ENCODE results near the gene RSAD2.

Gene RSAD2

DNA sequence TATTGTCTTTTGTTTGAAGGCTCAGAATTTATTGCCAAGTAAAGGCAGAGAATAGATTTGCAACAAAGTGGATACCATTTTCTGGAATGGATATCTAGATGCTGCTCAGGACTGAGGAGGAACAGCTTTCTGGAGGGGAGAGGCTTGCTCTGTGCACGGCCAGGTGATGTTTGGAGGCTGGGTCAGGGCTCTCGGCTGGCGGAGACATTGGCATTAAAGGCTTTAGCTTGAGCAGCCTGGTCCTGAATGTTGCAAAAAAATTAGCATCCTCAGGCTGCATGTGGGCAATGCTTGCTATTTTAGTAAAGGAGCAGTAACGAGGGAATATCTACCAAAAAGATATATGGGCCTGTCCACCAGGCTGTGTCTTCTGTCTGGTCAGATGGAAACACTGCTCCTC, 60.0 kb downstream of the RSAD2 start:
- H3K36me3 ChIP-seq (ENCODE audit: control insufficient read depth, insufficient read depth, low read length) = no peaks in the 10 kb centered on the region
- H3K27me3 ChIP-seq (ENCODE audit: control insufficient read depth, insufficient read depth, low read length) = no peaks in the 10 kb centered on the region
- H3K27ac ChIP-seq (ENCODE audit: low read depth, low read length) = no peak overlapping the region
- no peaks in the 10 kb centered on the region for H3K9me3 ChIP-seq (ENCODE audit: control insufficient read depth, insufficient read depth, low read length)
- H3K4me1 ChIP-seq (ENCODE audit: control insufficient read depth, insufficient read depth, low read length) = peaks cover 46% of the 10 kb centered on the region
- H3K9ac ChIP-seq (ENCODE audit: low read depth, low read length) = no peak overlapping the region
- H3K4me3 ChIP-seq (ENCODE audit: low read depth, low read length) = no peak overlapping the region

DNA sequence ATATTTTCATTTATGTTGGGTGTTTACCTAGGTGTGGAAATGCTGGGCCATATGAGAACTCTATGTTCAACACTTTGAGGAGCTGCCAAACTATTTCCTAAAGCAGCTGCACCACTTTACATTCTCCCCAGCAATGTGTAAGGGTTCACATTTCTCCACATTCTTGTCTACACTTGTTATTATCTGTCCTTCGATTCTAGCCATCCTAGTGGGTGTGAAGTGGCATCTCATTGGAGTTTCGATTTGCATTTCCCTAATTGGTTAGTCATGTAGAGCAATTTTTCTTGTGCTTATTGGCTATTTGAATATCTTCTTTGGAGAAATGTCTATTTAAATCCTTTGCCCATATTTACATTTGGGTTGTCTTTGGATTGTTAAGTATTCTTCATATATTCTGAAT, 61.5 kb downstream of the RSAD2 start:
- Histone ChIP-seq H3K4me1 (ENCODE audit: control insufficient read depth, insufficient read depth, low read length) (peaks cover 39% of the 10 kb centered on the region), H3K36me3 (ENCODE audit: control insufficient read depth, insufficient read depth, low read length) (no peaks in the 10 kb centered on the region), H3K27ac (ENCODE audit: low read depth, low read length) (no peak overlapping the region), H3K9ac (ENCODE audit: low read depth, low read length) (no peak overlapping the region), H3K27me3 (ENCODE audit: control insufficient read depth, insufficient read depth, low read length) (no peaks in the 10 kb centered on the region), H3K9me3 (ENCODE audit: control insufficient read depth, insufficient read depth, low read length) (no peaks in the 10 kb centered on the region), H3K4me3 (ENCODE audit: low read depth, low read length) (no peak overlapping the region)

DNA sequence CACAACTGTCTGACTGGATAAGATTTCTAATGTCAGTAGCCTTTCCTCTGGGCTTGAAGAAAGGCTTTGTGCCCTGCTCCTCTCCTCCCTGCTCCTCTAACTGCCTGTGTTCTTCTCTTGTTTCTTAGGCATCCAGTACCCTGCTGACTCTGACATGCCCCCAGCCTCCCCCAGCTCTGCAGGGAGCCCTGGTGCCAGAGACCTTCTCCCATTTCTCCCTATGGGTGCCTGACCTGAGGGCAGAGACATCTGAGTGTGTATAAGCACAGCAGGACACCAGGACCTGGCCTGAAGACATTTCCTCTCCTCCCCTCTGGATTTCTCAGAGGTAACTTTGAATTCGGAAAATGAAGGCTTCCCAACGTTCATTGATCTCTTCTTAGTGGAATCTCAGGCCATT, 63.2 kb downstream of the RSAD2 start:
- no peaks in the 10 kb centered on the region for H3K27me3 ChIP-seq (ENCODE audit: control insufficient read depth, insufficient read depth, low read length)
- H3K9ac ChIP-seq (ENCODE audit: low read depth, low read length) = no peak overlapping the region
- H3K4me1 ChIP-seq (ENCODE audit: control insufficient read depth, insufficient read depth, low read length) = peaks cover 39% of the 10 kb centered on the region
- no peaks in the 10 kb centered on the region for H3K9me3 ChIP-seq (ENCODE audit: control insufficient read depth, insufficient read depth, low read length)
- peak overlapping the region; percentile 46 for H3K27ac ChIP-seq (ENCODE audit: low read depth, low read length)
- no peak overlapping the region for H3K4me3 ChIP-seq (ENCODE audit: low read depth, low read length)
- H3K36me3 ChIP-seq (ENCODE audit: control insufficient read depth, insufficient read depth, low read length) = no peaks in the 10 kb centered on the region

- no peaks in the 10 kb centered on the region for H3K27me3 ChIP-seq (ENCODE audit: control insufficient read depth, insufficient read depth, low read length)
- no peaks in the 10 kb centered on the region for H3K36me3 ChIP-seq (ENCODE audit: control insufficient read depth, insufficient read depth, low read length)
- H3K9ac ChIP-seq (ENCODE audit: low read depth, low read length) = no peak overlapping the region
- H3K4me3 ChIP-seq (ENCODE audit: low read depth, low read length) = no peak overlapping the region
- H3K27ac ChIP-seq (ENCODE audit: low read depth, low read length) = peak overlapping the region; percentile 46
- peaks cover 39% of the 10 kb centered on the region for H3K4me1 ChIP-seq (ENCODE audit: control insufficient read depth, insufficient read depth, low read length)
- no peaks in the 10 kb centered on the region for H3K9me3 ChIP-seq (ENCODE audit: control insufficient read depth, insufficient read depth, low read length)
Observed at GRCh38 chr2:6941299-6942046, 63.9 kb downstream of the RSAD2 start.

DNA sequence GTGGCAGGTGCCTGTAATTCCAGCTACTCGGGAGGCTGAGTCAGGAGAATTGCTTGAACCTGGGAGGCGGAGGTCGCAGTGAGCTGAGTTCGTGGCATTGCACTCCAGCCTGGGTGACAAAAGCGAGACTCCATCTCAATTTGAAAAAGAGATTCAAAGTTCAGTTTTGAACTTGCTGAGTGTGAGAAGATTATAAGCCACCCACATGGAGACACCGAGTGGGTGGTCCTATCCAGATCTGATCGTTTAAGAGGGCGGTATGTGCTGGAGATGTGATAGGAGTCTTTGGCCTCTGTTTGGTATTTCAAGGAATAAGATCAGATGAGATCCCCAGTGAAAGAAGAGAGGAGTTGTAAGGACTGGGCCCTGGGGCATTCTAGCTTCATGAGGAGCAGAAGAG, 65.3 kb downstream of the RSAD2 start:
- Histone ChIP-seq H3K27me3 (ENCODE audit: control insufficient read depth, insufficient read depth, low read length) (no peaks in the 10 kb centered on the region), H3K36me3 (ENCODE audit: control insufficient read depth, insufficient read depth, low read length) (no peaks in the 10 kb centered on the region), H3K9ac (ENCODE audit: low read depth, low read length) (no peak overlapping the region), H3K4me3 (ENCODE audit: low read depth, low read length) (no peak overlapping the region), H3K9me3 (ENCODE audit: control insufficient read depth, insufficient read depth, low read length) (no peaks in the 10 kb centered on the region), H3K27ac (ENCODE audit: low read depth, low read length) (no peak overlapping the region), H3K4me1 (ENCODE audit: control insufficient read depth, insufficient read depth, low read length) (peaks cover 28% of the 10 kb centered on the region)

DNA sequence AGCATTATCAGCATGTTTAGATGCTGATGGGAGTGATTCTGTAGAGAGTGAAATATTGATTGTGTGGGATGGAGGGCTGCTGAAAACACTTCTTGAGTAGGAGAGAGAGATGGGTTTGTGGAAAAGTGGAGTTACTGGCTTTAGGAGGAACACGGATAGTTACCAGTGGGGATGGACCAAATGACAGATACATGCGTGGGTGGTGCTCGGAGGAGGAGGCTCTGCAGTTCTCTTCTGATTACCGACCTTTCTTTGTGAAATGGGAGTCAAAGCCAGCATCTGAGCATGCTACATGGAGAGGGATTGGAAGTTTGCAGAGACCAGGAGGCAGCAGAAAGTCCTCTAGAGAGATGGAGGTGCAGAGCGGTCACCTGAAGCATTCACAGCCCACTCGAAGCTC, 65.9 kb downstream of the RSAD2 start:
- H3K27me3 ChIP-seq (ENCODE audit: control insufficient read depth, insufficient read depth, low read length) = no peaks in the 10 kb centered on the region

DNA sequence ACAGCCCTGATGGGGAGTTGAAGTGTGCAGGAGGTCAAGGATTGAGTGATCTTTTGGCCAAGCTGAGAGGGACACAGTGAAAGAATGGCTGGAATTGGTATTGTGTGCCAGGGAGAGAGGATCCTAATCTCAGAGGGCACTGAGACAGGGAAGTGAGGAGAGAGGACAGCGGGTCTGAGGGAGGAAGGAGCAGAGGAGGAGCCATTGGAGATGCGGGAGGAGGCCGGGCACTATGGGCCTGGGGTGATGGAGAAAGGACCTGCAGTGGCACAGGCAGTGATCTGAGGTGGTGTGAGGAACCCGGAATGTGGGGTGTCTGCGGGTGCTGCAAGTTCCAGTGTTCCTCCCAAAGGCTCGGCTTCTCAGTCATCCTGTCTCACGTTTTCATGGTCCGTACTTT, 66.4 kb downstream of the RSAD2 start:
- Histone ChIP-seq H3K4me3 (ENCODE audit: low read depth, low read length) (no peak overlapping the region), H3K9me3 (ENCODE audit: control insufficient read depth, insufficient read depth, low read length) (no peaks in the 10 kb centered on the region), H3K4me1 (ENCODE audit: control insufficient read depth, insufficient read depth, low read length) (peaks cover 21% of the 10 kb centered on the region), H3K9ac (ENCODE audit: low read depth, low read length) (no peak overlapping the region), H3K27me3 (ENCODE audit: control insufficient read depth, insufficient read depth, low read length) (no peaks in the 10 kb centered on the region), H3K36me3 (ENCODE audit: control insufficient read depth, insufficient read depth, low read length) (no peaks in the 10 kb centered on the region), H3K27ac (ENCODE audit: low read depth, low read length) (no peak overlapping the region)

More for the DNA sequence above, 65.9 kb downstream of the RSAD2 start:
- Histone ChIP-seq H3K27ac (ENCODE audit: low read depth, low read length) (no peak overlapping the region), H3K4me1 (ENCODE audit: control insufficient read depth, insufficient read depth, low read length) (peaks cover 26% of the 10 kb centered on the region), H3K9ac (ENCODE audit: low read depth, low read length) (no peak overlapping the region), H3K4me3 (ENCODE audit: low read depth, low read length) (no peak overlapping the region), H3K9me3 (ENCODE audit: control insufficient read depth, insufficient read depth, low read length) (no peaks in the 10 kb centered on the region), H3K36me3 (ENCODE audit: control insufficient read depth, insufficient read depth, low read length) (no peaks in the 10 kb centered on the region)

GRCh38 chr2:6944555-6944954, 67.0 kb downstream of the RSAD2 start:
- no peaks in the 10 kb centered on the region for H3K36me3 ChIP-seq (ENCODE audit: control insufficient read depth, insufficient read depth, low read length)
- no peak overlapping the region for H3K27ac ChIP-seq (ENCODE audit: low read depth, low read length)
- no peaks in the 10 kb centered on the region for H3K9me3 ChIP-seq (ENCODE audit: control insufficient read depth, insufficient read depth, low read length)
- peaks cover 16% of the 10 kb centered on the region for H3K4me1 ChIP-seq (ENCODE audit: control insufficient read depth, insufficient read depth, low read length)
- no peaks in the 10 kb centered on the region for H3K27me3 ChIP-seq (ENCODE audit: control insufficient read depth, insufficient read depth, low read length)
- H3K4me3 ChIP-seq (ENCODE audit: low read depth, low read length) = no peak overlapping the region
- H3K9ac ChIP-seq (ENCODE audit: low read depth, low read length) = no peak overlapping the region

- Histone ChIP-seq H3K27me3 (ENCODE audit: control insufficient read depth, insufficient read depth, low read length) (no peaks in the 10 kb centered on the region), H3K4me3 (ENCODE audit: low read depth, low read length) (no peak overlapping the region), H3K4me1 (ENCODE audit: control insufficient read depth, insufficient read depth, low read length) (peaks cover 9% of the 10 kb centered on the region), H3K9ac (ENCODE audit: low read depth, low read length) (no peak overlapping the region), H3K36me3 (ENCODE audit: control insufficient read depth, insufficient read depth, low read length) (no peaks in the 10 kb centered on the region), H3K9me3 (ENCODE audit: control insufficient read depth, insufficient read depth, low read length) (no peaks in the 10 kb centered on the region), H3K27ac (ENCODE audit: low read depth, low read length) (no peak overlapping the region)
Observed at GRCh38 chr2:6945087-6945813, 67.7 kb downstream of the RSAD2 start.

DNA sequence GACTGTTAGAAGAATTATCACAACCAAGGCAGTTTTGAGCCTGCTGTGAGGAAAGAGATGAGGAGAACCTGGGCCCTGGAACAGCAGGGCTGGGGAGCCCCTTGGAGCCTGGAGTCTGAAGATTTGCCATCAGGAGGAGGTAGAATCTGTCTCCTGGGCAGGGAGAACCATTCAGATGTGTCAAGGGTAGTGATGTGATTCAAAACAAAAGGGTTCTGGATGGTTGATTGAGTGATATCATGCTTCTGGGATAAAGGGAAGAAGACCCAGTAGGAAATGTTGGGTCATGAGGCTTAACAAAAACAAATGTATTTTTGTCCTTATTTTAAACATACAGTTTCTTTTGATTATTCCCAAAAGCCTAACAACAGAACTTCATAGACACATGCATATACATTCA, 68.2 kb downstream of the RSAD2 start:
- Histone ChIP-seq H3K27ac (ENCODE audit: low read depth, low read length) (no peak overlapping the region), H3K36me3 (ENCODE audit: control insufficient read depth, insufficient read depth, low read length) (no peaks in the 10 kb centered on the region), H3K27me3 (ENCODE audit: control insufficient read depth, insufficient read depth, low read length) (no peaks in the 10 kb centered on the region), H3K4me1 (ENCODE audit: control insufficient read depth, insufficient read depth, low read length) (peaks cover 3% of the 10 kb centered on the region), H3K9me3 (ENCODE audit: control insufficient read depth, insufficient read depth, low read length) (no peaks in the 10 kb centered on the region), H3K9ac (ENCODE audit: low read depth, low read length) (no peak overlapping the region), H3K4me3 (ENCODE audit: low read depth, low read length) (no peak overlapping the region)

DNA sequence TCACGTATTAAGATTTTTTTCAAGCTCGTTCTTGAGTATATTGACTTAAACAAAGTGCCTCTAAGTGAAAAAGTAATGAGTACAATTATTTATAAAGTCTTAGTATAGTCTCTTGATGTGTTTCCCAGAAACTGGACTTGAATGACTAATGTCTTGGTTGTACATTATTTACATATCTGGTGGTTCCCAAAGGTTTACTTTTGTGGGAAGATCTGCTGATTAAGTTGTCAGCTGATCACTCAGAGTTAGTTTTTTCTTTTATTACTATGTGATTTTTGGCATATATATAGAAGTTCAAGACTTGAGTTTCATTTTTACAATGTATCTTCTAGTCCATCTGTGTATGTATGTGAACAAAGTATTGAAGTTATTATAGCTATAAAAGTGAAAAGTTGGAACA, 69.1 kb downstream of the RSAD2 start:
- no peaks in the 10 kb centered on the region for H3K27me3 ChIP-seq (ENCODE audit: control insufficient read depth, insufficient read depth, low read length)
- H3K36me3 ChIP-seq (ENCODE audit: control insufficient read depth, insufficient read depth, low read length) = no peaks in the 10 kb centered on the region
- no peaks in the 10 kb centered on the region for H3K4me1 ChIP-seq (ENCODE audit: control insufficient read depth, insufficient read depth, low read length)
- H3K4me3 ChIP-seq (ENCODE audit: low read depth, low read length) = no peak overlapping the region
- no peak overlapping the region for H3K27ac ChIP-seq (ENCODE audit: low read depth, low read length)
- H3K9me3 ChIP-seq (ENCODE audit: control insufficient read depth, insufficient read depth, low read length) = no peaks in the 10 kb centered on the region
- no peak overlapping the region for H3K9ac ChIP-seq (ENCODE audit: low read depth, low read length)

All from HUES48 (cell line).